ENCODE data around the gene CDK5. TPM values are rescaled to one million over a fixed set of nuclear protein-coding genes. Genes with fewer than 3 reads are reported as not detected.

The CDK5 gene
- total and polyA plus RNA-seq, 2 of the 13 experiments (the other 11 are each of a cell fraction or from before 2014, with no cell fraction given) = 16.4 to 21.3 TPM

- TF ChIP-seq ZSCAN29 (CRISPR knock-in tag; conservative IDR thresholded peaks at IDR 0.05) (no peak), ZNF251 (CRISPR knock-in tag; IDR thresholded peaks at IDR 0.05) (no peak), NR2F1 (CRISPR knock-in tag; IDR thresholded peaks at IDR 0.05) (no peak), NPAS2 (CRISPR knock-in tag; IDR thresholded peaks at IDR 0.05; ENCODE audit: borderline replicate concordance) (no peak), ZFY (CRISPR knock-in tag; IDR thresholded peaks at IDR 0.05) (peak; percentile 82), ZNF280B (CRISPR knock-in tag; IDR thresholded peaks at IDR 0.05; ENCODE audit: borderline replicate concordance) (no peak), ZNF484 (CRISPR knock-in tag; IDR thresholded peaks at IDR 0.05; ENCODE audit: borderline replicate concordance, low read depth) (no peak), ZZZ3 (CRISPR knock-in tag; IDR thresholded peaks at IDR 0.05; ENCODE audit: borderline replicate concordance) (no peak), MED13 (CRISPR knock-in tag; IDR thresholded peaks at IDR 0.05) (no peak), ZNF580 (CRISPR knock-in tag; IDR thresholded peaks at IDR 0.05; ENCODE audit: borderline replicate concordance, low read depth) (no peak; the same call in 1 of the 2 replicates), HMG20B (CRISPR knock-in tag; conservative IDR thresholded peaks at IDR 0.05) (0 out of 2 replicates have a peak, but pooled peaks have one; percentile 54), ZNF891 (CRISPR knock-in tag; IDR thresholded peaks at IDR 0.05) (0 out of 2 replicates have a peak, but pooled peaks have one; percentile 47), ZNF616 (CRISPR knock-in tag; IDR thresholded peaks at IDR 0.05; ENCODE audit: low read depth) (no peak), SALL1 (CRISPR knock-in tag; IDR thresholded peaks at IDR 0.05) (peak; percentile 57), SMAD9 (CRISPR knock-in tag; IDR thresholded peaks at IDR 0.05) (no peak), SUZ12 (IDR thresholded peaks at IDR 0.05; ENCODE audit: low read depth, low read length) (no peak), NR1H2 (CRISPR knock-in tag; IDR thresholded peaks at IDR 0.05; ENCODE audit: borderline replicate concordance, low read depth) (no peak), STAT5B (CRISPR knock-in tag; IDR thresholded peaks at IDR 0.05) (0 out of 2 replicates have a peak, but pooled peaks have one; percentile 52), MXD4 (CRISPR knock-in tag; IDR thresholded peaks at IDR 0.05) (peak; percentile 23; the same call in 1 of the 2 replicates), ZNF646 (CRISPR knock-in tag; IDR thresholded peaks at IDR 0.05) (no peak)
- TF ChIP-seq, protein P1, sequence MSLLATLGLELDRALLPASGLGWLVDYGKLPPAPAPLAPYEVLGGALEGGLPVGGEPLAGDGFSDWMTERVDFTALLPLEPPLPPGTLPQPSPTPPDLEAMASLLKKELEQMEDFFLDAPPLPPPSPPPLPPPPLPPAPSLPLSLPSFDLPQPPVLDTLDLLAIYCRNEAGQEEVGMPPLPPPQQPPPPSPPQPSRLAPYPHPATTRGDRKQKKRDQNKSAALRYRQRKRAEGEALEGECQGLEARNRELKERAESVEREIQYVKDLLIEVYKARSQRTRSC (CRISPR knock-in tag; IDR thresholded peaks at IDR 0.05; ENCODE audit: low read depth) = no peak
These were observed 49.0 kb downstream of the CDK5 start (continued) for GRCh38 chr7:151008511-151009323.

Measured in HepG2 (cell line).